GM21367 (cell line): Measurements from ENCODE around the gene KLHDC7B.
"Not testable (repeated sequence)": the region's sequence is repeated elsewhere in the genome, so short reads cannot be mapped to it uniquely, and the experiment has no call there.

Experiments
- ATAC-seq: cut with Tn5 transposase; IDR thresholded peaks from one replicate; pipeline ENCODE4 v1.9.1; 2021; ENCODE audit not compliant: unreplicated experiment

The KLHDC7B gene

GRCh38 chr22:50529416-50529896 lies 16.2 kb upstream of the KLHDC7B start:
- ATAC-seq, result no peak

DNA sequence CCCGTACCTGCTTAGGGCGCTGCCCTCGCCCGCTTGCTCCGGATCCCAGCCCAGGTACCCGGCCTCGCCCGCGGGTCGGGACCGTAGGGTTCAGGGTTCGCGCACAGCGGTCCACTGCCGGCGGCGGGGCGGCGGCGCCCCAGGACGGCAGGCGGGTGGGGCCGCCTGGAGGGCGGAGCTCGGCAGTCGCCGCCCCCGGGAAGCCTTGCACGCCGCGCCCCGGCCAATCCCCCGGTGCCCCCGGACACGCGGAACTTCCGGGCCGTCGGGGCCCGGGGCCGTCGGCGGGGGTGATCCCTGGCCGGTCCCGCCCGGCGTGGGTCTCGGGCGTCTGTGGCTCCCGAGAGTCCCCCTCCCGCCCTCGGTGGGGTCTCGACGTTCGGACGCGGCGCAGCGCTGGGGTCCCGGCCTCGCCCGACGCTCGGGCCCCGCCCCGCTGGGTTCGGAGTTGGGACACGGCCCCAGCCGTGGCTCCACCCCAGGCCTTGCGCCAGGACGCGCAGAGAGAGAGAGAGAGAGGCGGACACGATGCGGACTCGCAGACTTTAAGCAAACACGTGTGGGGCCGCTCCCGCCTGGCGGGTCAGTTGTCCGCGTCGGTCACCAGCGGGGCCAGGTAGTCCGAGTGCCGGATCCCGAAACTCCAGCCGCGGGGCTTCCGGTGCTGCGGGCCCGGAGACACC lies 15.7 kb upstream of the KLHDC7B start, which contains the start of gene TYMP:
Gene TYMP (minus strand): TSS at position 116 of the 683 bp plus-strand sequence. CDS start 303 bp downstream, outside the sequence.
- ATAC-seq, result no peak

GRCh38 chr22:50530580-50530876 lies 15.2 kb upstream of the KLHDC7B start:
- no peak for ATAC-seq

DNA sequence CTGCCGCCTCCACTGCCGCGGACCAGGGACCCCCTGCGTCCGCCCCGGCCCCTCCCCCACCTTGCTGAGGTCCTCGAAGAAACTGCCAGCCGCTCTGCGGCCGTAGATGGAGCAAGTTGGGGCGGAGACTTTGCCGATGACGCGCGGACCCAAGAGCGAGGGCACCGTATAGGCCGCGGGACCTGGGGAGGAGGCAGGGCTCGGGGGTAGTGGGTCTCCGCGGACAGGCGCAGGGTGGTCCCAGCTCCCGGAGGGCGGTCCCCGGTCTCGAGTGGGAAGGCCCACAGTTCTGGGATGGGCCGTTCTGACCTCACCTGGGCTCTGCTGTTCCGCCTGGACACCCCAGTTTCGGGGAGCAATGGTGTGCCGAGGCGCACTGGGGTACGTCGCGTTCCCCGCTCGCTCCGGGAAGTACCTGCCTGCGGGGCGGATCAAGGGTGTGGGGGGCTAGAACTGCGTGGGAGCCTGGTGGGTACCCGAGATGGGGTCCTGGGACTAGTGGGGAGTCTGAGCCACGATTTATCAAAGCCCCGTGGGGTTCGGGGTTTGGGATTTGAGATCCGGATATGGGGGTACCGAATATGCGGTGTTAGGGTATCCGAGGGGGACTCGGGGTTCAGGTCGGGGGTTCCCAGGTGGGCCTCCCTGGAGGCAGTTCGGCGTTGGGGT lies 14.7 kb upstream of the KLHDC7B start:
- no peak for ATAC-seq

- ATAC-seq, result no peak
Measured at GRCh38 chr22:50531546-50531961, 14.1 kb upstream of the KLHDC7B start.

DNA sequence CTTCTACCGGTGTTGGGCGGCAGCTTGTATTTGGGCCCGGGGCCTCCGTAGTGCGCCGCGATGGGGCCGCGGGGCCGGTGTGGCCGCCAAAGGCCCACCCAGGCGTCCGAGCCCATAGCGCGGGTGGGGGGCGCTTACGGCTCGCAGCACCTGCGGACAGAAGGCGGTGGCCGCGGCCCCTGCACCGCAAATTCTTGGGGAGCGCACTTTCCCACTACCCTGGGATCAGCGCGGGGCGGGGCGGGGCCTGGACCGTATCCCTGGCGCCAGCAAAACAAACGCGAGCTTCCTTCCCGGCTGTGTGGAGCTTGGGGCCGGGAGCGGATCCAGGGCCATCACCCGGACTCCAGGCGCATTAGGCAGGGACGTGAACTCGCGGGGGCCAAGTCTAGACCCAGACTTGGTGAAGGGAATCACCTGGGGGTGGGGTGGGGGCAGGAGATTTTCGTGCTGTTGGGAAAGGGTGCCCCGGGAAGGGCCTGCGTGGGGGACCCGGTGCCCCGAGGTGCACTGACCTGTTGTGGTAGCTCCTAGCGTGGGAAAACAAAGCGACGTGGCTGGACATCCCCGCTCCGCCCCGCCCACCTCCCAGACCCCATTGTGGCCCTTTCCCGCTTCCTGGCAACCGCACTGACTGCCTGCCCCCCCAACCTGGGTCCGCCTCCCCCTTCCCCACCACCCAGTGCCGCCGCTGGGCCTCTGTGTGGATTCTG lies 13.6 kb upstream of the KLHDC7B start:
- no peak for ATAC-seq

- ATAC-seq, result no peak
Measured at GRCh38 chr22:50532824-50533796, 12.6 kb upstream of the KLHDC7B start.

GRCh38 chr22:50533856-50534711 lies 11.6 kb upstream of the KLHDC7B start:
- not testable (repeated sequence) for ATAC-seq

DNA sequence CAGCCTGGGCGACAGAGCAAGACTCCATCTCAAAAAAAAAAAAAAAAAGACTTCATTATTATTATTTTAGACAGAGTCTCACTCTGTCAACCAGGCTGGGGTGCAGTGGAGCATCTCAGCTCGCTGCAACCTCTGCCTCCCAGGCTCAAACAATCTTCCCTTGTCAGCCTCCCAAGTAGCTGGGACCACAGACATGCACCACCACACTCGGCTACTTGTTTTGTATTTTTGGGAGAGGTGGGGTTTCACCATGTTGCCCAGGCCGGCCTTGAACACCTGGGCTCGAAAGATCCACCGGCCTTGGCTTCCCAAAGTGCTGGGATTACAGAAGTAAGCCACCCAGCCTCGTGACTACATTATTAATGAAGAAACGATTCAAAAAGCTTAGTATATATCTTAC lies 10.6 kb upstream of the KLHDC7B start:
- ATAC-seq, result no peak

- no peak for ATAC-seq
Measured at GRCh38 chr22:50536226-50536625, 9.5 kb upstream of the KLHDC7B start.

GRCh38 chr22:50537765-50538164 lies 7.9 kb upstream of the KLHDC7B start:
- no peak for ATAC-seq

DNA sequence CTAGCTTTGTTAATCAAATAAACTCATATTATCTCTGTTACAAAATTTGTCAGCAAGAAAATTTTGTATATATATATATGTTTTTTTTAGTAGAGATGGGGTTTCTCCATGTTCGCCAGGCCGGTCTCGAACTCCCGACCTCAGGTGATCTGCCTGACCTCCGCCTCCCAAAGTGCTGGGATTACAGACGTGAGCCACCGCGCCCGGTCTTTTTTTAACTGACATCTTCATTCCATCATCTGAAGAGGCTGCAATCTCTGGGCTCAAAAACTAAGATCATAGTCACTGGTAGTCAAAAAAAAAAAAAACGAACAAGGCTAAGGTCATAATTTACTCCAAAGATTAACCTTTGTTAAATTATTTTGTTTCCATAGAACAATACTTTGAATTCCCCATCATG lies 5.3 kb upstream of the KLHDC7B start:
- no peak for ATAC-seq

- ATAC-seq, result not testable (repeated sequence)
Measured at GRCh38 chr22:50541667-50542026, 4.1 kb upstream of the KLHDC7B start.

DNA sequence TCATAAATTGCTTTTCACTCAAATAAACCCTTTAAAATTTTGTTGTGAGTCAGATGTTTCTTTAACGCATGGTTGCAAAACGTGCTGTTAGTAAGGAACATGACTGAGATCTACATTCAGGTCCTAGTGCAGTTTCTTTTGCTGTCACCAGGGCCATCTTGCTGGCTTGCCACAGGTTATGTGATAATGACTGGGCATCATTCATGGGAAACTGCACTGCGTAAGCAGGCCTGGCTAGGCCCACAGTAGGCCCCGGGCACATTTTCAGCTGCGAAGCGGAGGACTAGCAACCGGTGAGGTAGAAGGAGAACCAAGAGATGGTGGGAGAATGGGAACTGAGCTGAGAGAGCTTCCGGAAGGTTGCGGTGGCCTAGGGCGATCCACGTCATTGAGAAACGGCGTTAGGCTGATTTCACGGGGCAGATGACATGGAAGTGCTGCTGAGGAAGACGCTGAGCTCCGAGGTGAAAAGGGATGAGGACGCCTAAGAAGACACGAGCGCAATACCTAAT lies 3.2 kb upstream of the KLHDC7B start:
- no peak for ATAC-seq

DNA sequence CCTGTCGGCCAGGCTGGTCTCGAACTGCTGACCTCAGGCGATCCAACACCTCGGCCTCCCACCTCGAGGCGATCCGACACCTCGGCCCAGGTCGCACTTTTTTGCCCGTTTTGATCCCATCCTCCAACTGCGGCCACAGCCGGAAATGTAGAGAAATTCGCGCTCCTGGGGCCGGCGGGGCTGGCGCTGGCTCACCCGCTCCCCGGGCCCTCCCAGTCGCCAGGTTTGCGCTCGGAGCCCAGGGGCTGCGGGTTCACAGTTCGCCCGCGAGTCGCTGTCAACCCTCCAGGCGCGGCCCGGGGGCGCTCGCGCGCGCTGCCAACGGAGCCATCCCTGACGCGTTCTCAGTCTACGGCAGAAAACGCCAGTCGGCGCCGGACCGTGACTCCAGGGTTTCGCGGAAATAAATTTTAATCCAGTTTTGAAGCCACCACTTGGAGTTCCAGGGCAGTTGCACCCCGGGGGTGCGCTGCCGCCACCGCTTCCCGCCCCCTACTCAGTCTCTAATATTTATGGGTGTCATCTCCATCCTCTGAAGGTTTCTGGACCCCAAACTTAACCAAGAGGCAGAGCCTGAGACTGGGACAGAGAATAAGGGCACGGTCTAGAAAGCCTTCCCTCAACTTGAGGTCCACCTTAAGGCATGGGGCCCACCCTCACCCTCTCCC lies 1.5 kb upstream of the KLHDC7B start:
- ATAC-seq, result no peak

DNA sequence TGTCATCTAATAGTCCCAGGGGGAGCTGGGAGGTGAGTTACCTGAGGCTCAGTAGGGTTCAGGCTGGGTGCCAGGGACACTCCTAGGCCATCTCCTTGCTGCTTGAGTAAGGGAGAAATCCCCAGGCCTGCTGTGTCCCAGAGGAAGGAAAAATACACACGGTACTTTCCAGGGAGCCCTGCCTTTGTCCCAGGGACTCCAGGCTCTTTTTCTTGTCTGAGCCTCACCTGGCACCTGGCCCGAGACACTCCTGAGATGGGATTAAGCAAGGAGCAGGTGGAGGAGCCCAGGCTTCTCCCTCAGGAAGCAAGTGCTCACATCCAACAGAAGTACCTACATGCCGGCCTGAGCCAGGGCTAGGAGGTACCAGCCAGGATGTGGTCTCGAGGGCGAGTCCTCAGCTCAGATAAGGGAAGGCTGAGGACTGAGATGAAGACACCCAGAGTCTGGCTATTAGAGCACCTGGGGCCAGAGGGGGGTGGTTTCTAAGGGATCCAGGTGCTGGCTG lies 899 bp upstream of the KLHDC7B start:
- ATAC-seq, result no peak

DNA sequence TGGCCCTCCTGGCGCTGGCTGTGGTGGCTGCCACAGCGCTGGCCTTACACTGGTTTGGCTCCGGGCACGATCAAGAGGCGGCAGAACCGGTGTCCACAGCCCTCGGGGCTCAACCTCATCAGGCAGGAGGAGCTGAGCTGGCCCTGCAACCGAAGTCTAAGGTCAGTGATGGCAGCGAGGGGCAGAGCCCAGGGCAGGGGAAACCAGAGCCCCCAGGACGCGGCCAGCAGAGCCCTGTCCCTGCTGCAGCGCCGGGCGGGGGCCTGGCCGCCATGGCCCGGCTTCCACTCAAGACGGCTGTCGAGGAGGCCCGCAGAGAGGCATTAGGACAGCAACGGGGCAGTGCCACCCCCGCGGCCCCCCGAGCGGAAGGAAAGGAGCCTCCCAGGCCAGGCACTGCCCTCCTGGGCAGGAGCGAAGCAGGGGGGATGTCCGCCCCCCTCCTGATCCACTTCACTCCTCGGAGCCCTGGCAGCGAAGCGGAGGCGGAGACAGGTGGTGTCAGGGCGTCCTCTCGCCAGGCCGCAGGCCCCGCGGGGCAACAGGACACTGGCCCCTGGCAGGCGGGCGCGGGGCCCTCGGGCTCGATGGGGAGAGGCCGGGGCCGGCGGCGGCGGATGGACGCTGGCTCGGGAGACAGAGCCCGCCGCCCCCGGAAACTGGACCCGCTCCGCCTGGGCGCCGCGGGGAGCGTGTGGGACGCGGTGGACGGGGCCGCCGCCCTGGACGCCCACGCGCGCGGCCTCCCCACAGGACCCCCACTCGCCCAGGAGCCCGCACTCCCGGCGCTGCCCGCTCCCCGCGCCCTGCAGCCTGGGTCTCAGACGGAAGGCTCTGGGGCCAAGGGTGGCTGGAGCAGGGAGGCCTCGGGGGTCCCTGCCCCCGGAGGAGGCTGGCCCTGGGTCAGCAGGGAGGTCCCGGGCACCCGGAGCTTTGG lies 895 bp downstream of the KLHDC7B start:
- no peak for ATAC-seq
